IMR-90 (cell line): ENCODE data around the gene GOLGA1. TPM values are rescaled to one million over a fixed set of nuclear protein-coding genes. Genes with fewer than 3 reads are reported as not detected.

ENCODE experiments used
- ATAC-seq: fragments of 200-7000 bp; cut with Tn5 transposase; 2 replicates; pipeline ENCODE4 v1.9.1; 2020; ENCODE audit warnings: low read depth, mild to moderate bottlenecking, moderate library complexity
- BruUV-seq: library from RNA; stranded (reverse); fragments of 400-500 nt; replicated peaks from 2 replicates; lab custom pipeline; 2021; lab: Mats Ljungman, UMichigan
- CTCF ChIA-PET: fragments of 300-600 bp; formaldehyde crosslinking; extraction: SDS; loops from one replicate; lab custom pipeline; 2021; ENCODE audit warnings: antibody characterized with exemption; lab: Yijun Ruan, JAX
- POLR2A ChIA-PET: fragments of 300-600 bp; sonication (Branson Sonifier 250); formaldehyde crosslinking; loops from one replicate; lab custom pipeline; 2022; ENCODE audit warnings: antibody characterized with exemption; ENCODE audit not compliant: unreplicated experiment; lab: Charles Lee
- DNase-seq: peaks from one replicate; pipeline ENCODE4 v3.0.0; 2013
- H2AFZ ChIP-seq: replicated peaks from 2 replicates; pipeline ENCODE3; 2013; ENCODE audit warnings: low read length, mild to moderate bottlenecking; ENCODE audit not compliant: poor library complexity
- H2AK5ac ChIP-seq: 2 replicates; pipeline ENCODE4 v1.6.1; 2013; ENCODE audit warnings: low read depth, low read length, inconsistent platforms
- H2AK9ac ChIP-seq: replicated peaks from 2 replicates; pipeline ENCODE3; 2013; ENCODE audit warnings: mild to moderate bottlenecking, low read depth, low read length, moderate library complexity; ENCODE audit not compliant: poor library complexity
- H2BK120ac ChIP-seq: 2 replicates; pipeline ENCODE4 v1.6.1; 2013; ENCODE audit warnings: low read depth, low read length, inconsistent platforms
- H2BK15ac ChIP-seq: 3 replicates; pipeline ENCODE4 v1.6.1; 2013; ENCODE audit warnings: low read depth, low read length, inconsistent platforms
- H2BK20ac ChIP-seq: 2 replicates; pipeline ENCODE4 v1.6.1; 2013; ENCODE audit warnings: low read depth, mild to moderate bottlenecking, inconsistent platforms, low read length, moderate library complexity
- H2BK5ac ChIP-seq: 2 replicates; pipeline ENCODE4 v1.6.1; 2013; ENCODE audit warnings: mild to moderate bottlenecking, low read depth, low read length, inconsistent platforms; ENCODE audit not compliant: poor library complexity, severe bottlenecking
- H3K14ac ChIP-seq: replicated peaks from 2 replicates; pipeline ENCODE4 v1.6.1; 2013; ENCODE audit warnings: low read depth, low read length, inconsistent platforms
- H3K18ac ChIP-seq: 2 replicates; pipeline ENCODE4 v1.6.1; 2013; ENCODE audit warnings: low read depth, low read length, control low read depth
- H3K23ac ChIP-seq: 2 replicates; pipeline ENCODE4 v1.6.1; 2013; ENCODE audit warnings: low read depth, low read length, inconsistent platforms
- H3K27ac ChIP-seq: 2 replicates; pipeline ENCODE4 v1.5.1; 2013; ENCODE audit warnings: mild to moderate bottlenecking, control low read depth, low read length; ENCODE audit not compliant: insufficient read depth
- H3K27me3 ChIP-seq: 2 replicates; pipeline ENCODE4 v1.6.1; 2013; ENCODE audit warnings: low read length; ENCODE audit not compliant: control insufficient read depth, insufficient read depth
- H3K36me3 ChIP-seq: 2 replicates; pipeline ENCODE4 v1.6.1; 2013; ENCODE audit warnings: low read length, mixed read lengths; ENCODE audit not compliant: control insufficient read depth, insufficient read depth
- H3K4ac ChIP-seq: 2 replicates; pipeline ENCODE4 v1.6.1; 2013; ENCODE audit warnings: low read depth, low read length, inconsistent platforms
- H3K4me1 ChIP-seq: 2 replicates; pipeline ENCODE4 v1.6.1; 2013; ENCODE audit warnings: low read length, mixed read lengths; ENCODE audit not compliant: control insufficient read depth, insufficient read depth
- H3K4me2 ChIP-seq: 2 replicates; pipeline ENCODE4 v1.6.1; 2013; ENCODE audit warnings: low read depth, mild to moderate bottlenecking, control low read depth, low read length, moderate library complexity
- H3K4me3 ChIP-seq: 2 replicates; pipeline ENCODE4 v1.5.1; 2013; ENCODE audit warnings: low read depth, mild to moderate bottlenecking, control low read depth, low read length, moderate library complexity; ENCODE audit not compliant: insufficient read depth
- H3K56ac ChIP-seq: 2 replicates; pipeline ENCODE4 v1.6.1; 2013; ENCODE audit warnings: low read length, inconsistent platforms; ENCODE audit not compliant: insufficient read depth; ENCODE audit errors: extremely low read depth
- H3K79me1 ChIP-seq, 2 experiments: 2 replicates each; pipeline ENCODE4 v1.6.1; 2013; ENCODE audit warnings: low read length in 2 of 2, inconsistent platforms in 1 of 2, low read depth in 1 of 2
- H3K9ac ChIP-seq: 2 replicates; pipeline ENCODE4 v1.6.1; 2013; ENCODE audit warnings: low read depth, low read length, control low read depth
- H3K9me1 ChIP-seq: 2 replicates; pipeline ENCODE4 v1.6.1; 2013; ENCODE audit warnings: low read length, inconsistent platforms; ENCODE audit not compliant: insufficient read depth
- H3K9me3 ChIP-seq: 2 replicates; pipeline ENCODE4 v1.6.1; 2013; ENCODE audit warnings: low read length; ENCODE audit not compliant: control insufficient read depth, insufficient read depth
- H4K20me1 ChIP-seq: 2 replicates; pipeline ENCODE4 v1.6.1; 2013; ENCODE audit warnings: low read length, inconsistent platforms; ENCODE audit not compliant: insufficient read depth
- H4K5ac ChIP-seq: 2 replicates; pipeline ENCODE4 v1.6.1; 2013; ENCODE audit warnings: mild to moderate bottlenecking, low read depth, low read length, control low read depth
- H4K8ac ChIP-seq, 2 experiments: 2 replicates each; pipeline ENCODE4 v1.6.1; 2013; ENCODE audit warnings: low read depth in 2 of 2, low read length in 2 of 2, control low read depth in 1 of 2, inconsistent platforms in 1 of 2
- H4K91ac ChIP-seq: 2 replicates; pipeline ENCODE4 v1.6.1; 2013; ENCODE audit warnings: low read depth, low read length, inconsistent platforms; ENCODE audit not compliant: insufficient read depth
- MAZ ChIP-seq: IDR thresholded peaks from 2 replicates; pipeline ENCODE4 v1.6.1; 2012; ENCODE audit warnings: low read depth, mild to moderate bottlenecking, low read length, improper control_type of control experiment, moderate library complexity, borderline replicate concordance
- NFE2L2 ChIP-seq: fragments of 150-350 bp; IDR thresholded peaks from 2 replicates; pipeline ENCODE4 v1.6.1; 2016; ENCODE audit warnings: low read depth, mild to moderate bottlenecking, low read length
- POLR2A ChIP-seq: IDR thresholded peaks from 2 replicates; pipeline ENCODE4 v1.6.1; 2012; ENCODE audit warnings: mild to moderate bottlenecking, low read depth, low read length
- RCOR1 ChIP-seq: IDR thresholded peaks from 2 replicates; pipeline ENCODE4 v1.6.1; 2012; ENCODE audit warnings: mild to moderate bottlenecking, low read length, improper control_type of control experiment; ENCODE audit not compliant: insufficient replicate concordance
- WGBS, 2 experiments: methylation state at CpG; one replicate each; pipeline versions ENCODE4 v1.1.5 to v1.1.7; 2013; ENCODE audit warnings: missing lambda C conversion rate in 2 of 2; ENCODE audit not compliant: insufficient read length in 1 of 2; ENCODE audit errors: extremely low coverage in 2 of 2; 5-methylcytosine and 5-hydroxymethylcytosine counted together
- dilution Hi-C: fragments of 300-500 bp; cut with HindIII; formaldehyde crosslinking; loops from one replicate; pipeline ENCODE4 v1.14.3; 2018; ENCODE audit warnings: low sequenced_read_pairs; ENCODE audit not compliant: unreplicated experiment
- in situ Hi-C: fragments of 300-500 bp; cut with MboI; formaldehyde crosslinking; loops from 3 replicates; pipeline ENCODE4 v1.14.3; 2019; ENCODE audit warnings: low sequenced_read_pairs, inconsistent platforms, mixed read lengths
- intact Hi-C: fragments of 100-400 bp; cut with micrococcal nuclease; formaldehyde crosslinking; loops from 2 replicates; pipeline ENCODE4 v1.10.0; 2022
- polyA plus RNA-seq, 3 experiments: library from polyadenylated mRNA; depleted of rRNA; stranded (reverse); fragments of >200 nt; gene quantifications; 2 replicates each; pipeline ENCODE4 v1.2.3, GENCODE V29; 2012; ENCODE audit warnings: low replicate concordance in 1 of 3
- total RNA-seq: library from RNA; depleted of rRNA; stranded (reverse); fragments of >200 nt; gene quantifications from 2 replicates; pipeline ENCODE4 v1.2.3, GENCODE V29; 2012
- TF ChIP-seq, protein P1 (sequence below): conservative IDR thresholded peaks from 2 replicates; pipeline ENCODE4 v1.5.1; 2012; ENCODE audit warnings: mild to moderate bottlenecking, low read depth, low read length, improper control_type of control experiment

Gene GOLGA1
- total and polyA plus RNA-seq, 2 of the 4 experiments (the other 2 are of a cell fraction) = 10.6 to 12.7 TPM

DNA sequence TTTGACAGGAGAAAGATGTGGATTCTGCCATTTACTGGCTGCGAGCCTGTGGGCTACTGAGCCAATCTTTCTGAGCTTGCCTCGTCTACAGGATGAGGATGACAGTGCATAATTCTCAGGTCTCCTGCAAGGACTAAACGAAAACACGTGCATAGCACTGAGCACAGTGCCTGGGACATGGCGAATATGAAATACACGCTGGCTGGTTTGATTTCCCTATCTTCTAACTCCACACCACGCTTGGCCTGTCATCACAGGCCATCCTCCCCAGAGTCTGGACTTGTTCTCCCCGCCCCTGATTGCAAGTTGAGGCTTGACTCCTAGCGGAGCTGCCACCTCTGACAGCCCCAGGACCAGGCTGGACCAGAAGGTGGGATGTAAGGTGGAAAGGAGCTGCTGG, 41.0 kb downstream of the GOLGA1 start:
- no peak overlapping the region for H3K27ac ChIP-seq
- no peak overlapping the region for H2AK5ac ChIP-seq
- H2BK5ac ChIP-seq = no peak overlapping the region
- H2AK9ac ChIP-seq = no peak overlapping the region
- in situ Hi-C loops = loop anchor here (25.0 kb wide), 1 partner anchor 462 kb away; no protein-coding TSS in a partner anchor
- no peak for ATAC-seq
- no peak overlapping the region for H4K91ac ChIP-seq
- H3K9ac ChIP-seq = no peak overlapping the region
- BruUV-seq = no TSS peak
- DNase-seq = no peak
- no peak for TF ChIP-seq MAZ
- no peak for TF ChIP-seq RCOR1
- TF ChIP-seq POLR2A = no peak
- peak; percentile 38; the same call in 1 of the 2 replicates for TF ChIP-seq NFE2L2
- TF ChIP-seq, protein P1, sequence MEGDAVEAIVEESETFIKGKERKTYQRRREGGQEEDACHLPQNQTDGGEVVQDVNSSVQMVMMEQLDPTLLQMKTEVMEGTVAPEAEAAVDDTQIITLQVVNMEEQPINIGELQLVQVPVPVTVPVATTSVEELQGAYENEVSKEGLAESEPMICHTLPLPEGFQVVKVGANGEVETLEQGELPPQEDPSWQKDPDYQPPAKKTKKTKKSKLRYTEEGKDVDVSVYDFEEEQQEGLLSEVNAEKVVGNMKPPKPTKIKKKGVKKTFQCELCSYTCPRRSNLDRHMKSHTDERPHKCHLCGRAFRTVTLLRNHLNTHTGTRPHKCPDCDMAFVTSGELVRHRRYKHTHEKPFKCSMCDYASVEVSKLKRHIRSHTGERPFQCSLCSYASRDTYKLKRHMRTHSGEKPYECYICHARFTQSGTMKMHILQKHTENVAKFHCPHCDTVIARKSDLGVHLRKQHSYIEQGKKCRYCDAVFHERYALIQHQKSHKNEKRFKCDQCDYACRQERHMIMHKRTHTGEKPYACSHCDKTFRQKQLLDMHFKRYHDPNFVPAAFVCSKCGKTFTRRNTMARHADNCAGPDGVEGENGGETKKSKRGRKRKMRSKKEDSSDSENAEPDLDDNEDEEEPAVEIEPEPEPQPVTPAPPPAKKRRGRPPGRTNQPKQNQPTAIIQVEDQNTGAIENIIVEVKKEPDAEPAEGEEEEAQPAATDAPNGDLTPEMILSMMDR = no peak
- peaks cover 23% of the 10 kb centered on the region for H3K36me3 ChIP-seq
- H3K4me3 ChIP-seq = no peak overlapping the region
- 0 out of 2 replicates have a peak, but pooled peaks cover 2% of the 10 kb centered on the region for H3K4me1 ChIP-seq
- H3K23ac ChIP-seq = no peak overlapping the region
- H3K9me3 ChIP-seq = no peaks in the 10 kb centered on the region
- no peak overlapping the region for H2BK15ac ChIP-seq
- H2AFZ ChIP-seq = no peak overlapping the region
- peaks cover 3% of the 10 kb centered on the region; the same call in 1 of the 2 replicates for H3K9me1 ChIP-seq
- H2BK20ac ChIP-seq = no peak overlapping the region
- no peak overlapping the region for H4K8ac ChIP-seq
- ChIA-PET CTCF (no interaction called here), POLR2A (no interaction called here)
- no peak overlapping the region for H3K56ac ChIP-seq
- no peak overlapping the region for H3K4ac ChIP-seq
- no peak overlapping the region for H2BK120ac ChIP-seq
- H3K4me2 ChIP-seq = no peak overlapping the region
- no peak overlapping the region for H3K14ac ChIP-seq
- no peak overlapping the region for H3K18ac ChIP-seq
- intact Hi-C loops = no loop called here
- no peaks in the 10 kb centered on the region; the same call in 1 of the 2 replicates for H4K20me1 ChIP-seq
- dilution Hi-C loops = no loop called here
- H4K5ac ChIP-seq = no peak overlapping the region
- peaks cover 3 to 5% of the 10 kb centered on the region in 2 experiments; a peak in 2 of 4 replicates for H3K79me1 ChIP-seq
- 88% methylated on average over 6 of the region's 9 CpGs; no CpG with 5 or more reads in 1 of the 2 experiments for WGBS, 2 experiments
- no peaks in the 10 kb centered on the region for H3K27me3 ChIP-seq
